Measurements from ENCODE around the gene TRIM43B.
"Not testable (repeated sequence)": the region's sequence is repeated elsewhere in the genome, so short reads cannot be mapped to it uniquely, and the experiment has no call there.

The TRIM43B gene

DNA sequence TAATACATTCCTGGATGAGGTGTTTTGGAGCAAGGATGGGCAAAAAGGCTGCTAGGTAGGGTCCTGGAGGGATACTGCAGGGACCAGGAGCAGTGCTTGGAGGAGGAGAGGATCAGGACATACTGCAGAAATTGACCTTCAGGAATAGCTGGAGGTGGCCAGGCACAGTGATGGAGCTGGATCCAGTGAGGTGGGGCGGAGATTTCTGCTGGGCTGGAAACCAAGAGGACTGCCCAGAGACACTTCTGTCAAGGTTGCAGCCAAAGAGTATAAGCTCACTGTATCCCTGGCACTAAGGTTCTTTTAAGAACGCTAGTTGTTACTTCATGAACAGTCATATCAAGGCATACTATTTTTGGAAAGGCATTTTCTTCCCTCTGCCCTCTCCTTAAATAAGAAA is 39.2 kb downstream of the TRIM43B start:
- H3K9ac ChIP-seq (ENCODE audit: low read depth, low read length, poor library complexity); H2BK5ac ChIP-seq (ENCODE audit: low read length); H3K4me2 ChIP-seq (ENCODE audit: insufficient read depth, low read length, poor library complexity, severe bottlenecking); H3K4me3 ChIP-seq (ENCODE audit: low read length in 2 of 2); H3K4ac ChIP-seq (ENCODE audit: low read length); H2BK15ac ChIP-seq (ENCODE audit: low read length); H3K14ac ChIP-seq (ENCODE audit: low read length); H2BK12ac ChIP-seq (ENCODE audit: low read length); H3K9me3 ChIP-seq (replicated peaks in 1 of 2; ENCODE audit: control insufficient read depth in 2 of 2, insufficient read depth in 1 of 2, low read depth in 1 of 2, low read length in 2 of 2); H3K79me1 ChIP-seq (ENCODE audit: low read depth, low read length); H3K4me1 ChIP-seq (ENCODE audit: control insufficient read depth in 2 of 2, insufficient read depth in 1 of 2, low read depth in 1 of 2, low read length in 2 of 2); H2AK5ac ChIP-seq (ENCODE audit: low read depth, low read length); H4K8ac ChIP-seq (ENCODE audit: low read depth, low read length); H3K27ac ChIP-seq (replicated peaks; ENCODE audit: low read length); H2AFZ ChIP-seq (ENCODE audit: low read length); H4K91ac ChIP-seq (ENCODE audit: low read depth, low read length, poor library complexity); H3K23ac ChIP-seq (ENCODE audit: low read depth, low read length, poor library complexity); H3K36me3 ChIP-seq (replicated peaks in 1 of 2; ENCODE audit: control insufficient read depth in 2 of 2, insufficient read depth in 2 of 2, low read length in 2 of 2); DNase-seq (ENCODE audit: low spot score); H2BK120ac ChIP-seq (ENCODE audit: low read depth, low read length); H3K18ac ChIP-seq (ENCODE audit: low read length); H3K27me3 ChIP-seq (ENCODE audit: control insufficient read depth in 3 of 3, insufficient read depth in 3 of 3, low read depth in 1 of 3, low read length in 3 of 3): not testable (repeated sequence)
- WGBS, 2 donors (ENCODE audit: extremely low coverage in 2 of 2, insufficient read length in 2 of 2, insufficient replicate concordance in 1 of 2), result no CpG with 5 or more reads among the region's 2 CpGs

DNA sequence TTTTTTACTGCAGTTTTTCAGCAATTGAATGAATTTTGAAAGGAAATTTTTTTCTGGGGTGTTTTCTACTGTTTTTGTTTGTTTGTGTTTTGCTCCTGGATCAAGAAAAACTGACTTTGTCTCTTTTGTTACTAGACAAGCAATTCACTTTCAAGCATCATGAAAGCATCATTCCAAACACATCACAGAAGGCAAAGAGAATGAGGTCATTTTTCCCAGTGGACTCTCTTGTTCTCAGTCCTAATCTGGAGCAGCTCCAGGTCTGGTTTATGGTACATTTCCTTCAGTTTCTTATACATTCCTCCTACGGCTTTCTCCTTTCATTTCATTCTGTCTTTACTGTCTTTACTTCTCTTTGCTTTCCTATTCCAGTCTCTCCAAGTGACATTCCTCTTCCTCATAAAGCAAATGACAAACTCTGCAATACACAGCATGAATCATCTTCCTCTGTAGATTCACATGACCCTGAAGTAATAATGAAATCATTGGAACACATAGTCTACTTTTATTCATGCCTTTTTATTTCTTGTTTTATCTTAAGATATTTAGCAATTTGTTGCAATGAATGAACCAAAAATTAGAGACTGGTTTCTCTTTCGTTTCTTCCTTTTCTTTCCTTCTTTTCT is 42.0 kb downstream of the TRIM43B start:
- WGBS, 2 donors (ENCODE audit: extremely low coverage in 2 of 2, insufficient read length in 2 of 2, insufficient replicate concordance in 1 of 2), result no CpG with 5 or more reads among the region's 2 CpGs
- H4K91ac ChIP-seq (ENCODE audit: low read depth, low read length, poor library complexity); H3K14ac ChIP-seq (ENCODE audit: low read length); H3K4me1 ChIP-seq (ENCODE audit: control insufficient read depth in 2 of 2, insufficient read depth in 1 of 2, low read depth in 1 of 2, low read length in 2 of 2); H2BK15ac ChIP-seq (ENCODE audit: low read length); H3K79me1 ChIP-seq (ENCODE audit: low read depth, low read length); H4K8ac ChIP-seq (ENCODE audit: low read depth, low read length); H3K27ac ChIP-seq (replicated peaks; ENCODE audit: low read length); H2AK5ac ChIP-seq (ENCODE audit: low read depth, low read length); H3K4ac ChIP-seq (ENCODE audit: low read length); H2BK12ac ChIP-seq (ENCODE audit: low read length); H3K4me2 ChIP-seq (ENCODE audit: insufficient read depth, low read length, poor library complexity, severe bottlenecking); DNase-seq (ENCODE audit: low spot score); H3K4me3 ChIP-seq (ENCODE audit: low read length in 2 of 2); H3K36me3 ChIP-seq (replicated peaks in 1 of 2; ENCODE audit: control insufficient read depth in 2 of 2, insufficient read depth in 2 of 2, low read length in 2 of 2); H3K27me3 ChIP-seq (ENCODE audit: control insufficient read depth in 3 of 3, insufficient read depth in 3 of 3, low read depth in 1 of 3, low read length in 3 of 3); H3K18ac ChIP-seq (ENCODE audit: low read length); H2AFZ ChIP-seq (ENCODE audit: low read length); H3K9ac ChIP-seq (ENCODE audit: low read depth, low read length, poor library complexity); H2BK5ac ChIP-seq (ENCODE audit: low read length); H3K9me3 ChIP-seq (replicated peaks in 1 of 2; ENCODE audit: control insufficient read depth in 2 of 2, insufficient read depth in 1 of 2, low read depth in 1 of 2, low read length in 2 of 2); H3K23ac ChIP-seq (ENCODE audit: low read depth, low read length, poor library complexity); H2BK120ac ChIP-seq (ENCODE audit: low read depth, low read length): not testable (repeated sequence)

DNA sequence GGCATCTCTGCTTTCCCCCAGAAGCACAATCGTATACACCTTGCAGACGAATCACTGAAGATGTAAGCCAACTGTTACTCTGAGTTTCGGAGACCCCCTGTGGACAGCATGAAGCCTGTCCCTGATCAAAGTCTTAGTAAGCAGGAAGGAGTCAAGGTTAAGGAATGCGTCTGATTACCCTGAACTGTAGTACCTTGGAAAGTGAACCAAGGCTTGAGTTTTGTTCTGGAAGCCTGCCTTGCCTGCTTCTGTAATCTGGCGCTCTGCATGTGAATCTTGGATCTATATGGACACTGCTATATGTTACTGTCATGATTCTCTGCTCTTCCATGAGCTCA is 48.7 kb downstream of the TRIM43B start:
- DNase-seq (ENCODE audit: low spot score); H3K18ac ChIP-seq (ENCODE audit: low read length); H2BK15ac ChIP-seq (ENCODE audit: low read length); H3K23ac ChIP-seq (ENCODE audit: low read depth, low read length, poor library complexity); H3K14ac ChIP-seq (ENCODE audit: low read length); H3K27me3 ChIP-seq (ENCODE audit: control insufficient read depth in 3 of 3, insufficient read depth in 3 of 3, low read depth in 1 of 3, low read length in 3 of 3); H2BK12ac ChIP-seq (ENCODE audit: low read length); H3K36me3 ChIP-seq (replicated peaks in 1 of 2; ENCODE audit: control insufficient read depth in 2 of 2, insufficient read depth in 2 of 2, low read length in 2 of 2); H3K9ac ChIP-seq (ENCODE audit: low read depth, low read length, poor library complexity); H3K4me1 ChIP-seq (ENCODE audit: control insufficient read depth in 2 of 2, insufficient read depth in 1 of 2, low read depth in 1 of 2, low read length in 2 of 2); H4K91ac ChIP-seq (ENCODE audit: low read depth, low read length, poor library complexity); H2BK5ac ChIP-seq (ENCODE audit: low read length); H3K4me3 ChIP-seq (ENCODE audit: low read length in 2 of 2); H4K8ac ChIP-seq (ENCODE audit: low read depth, low read length); H2AFZ ChIP-seq (ENCODE audit: low read length); H3K4me2 ChIP-seq (ENCODE audit: insufficient read depth, low read length, poor library complexity, severe bottlenecking); H3K9me3 ChIP-seq (replicated peaks in 1 of 2; ENCODE audit: control insufficient read depth in 2 of 2, insufficient read depth in 1 of 2, low read depth in 1 of 2, low read length in 2 of 2); H2BK120ac ChIP-seq (ENCODE audit: low read depth, low read length); H2AK5ac ChIP-seq (ENCODE audit: low read depth, low read length); H3K4ac ChIP-seq (ENCODE audit: low read length); H3K79me1 ChIP-seq (ENCODE audit: low read depth, low read length); H3K27ac ChIP-seq (replicated peaks; ENCODE audit: low read length): not testable (repeated sequence)
- no CpG with 5 or more reads among the region's 5 CpGs for WGBS, 2 donors (ENCODE audit: extremely low coverage in 2 of 2, insufficient read length in 2 of 2, insufficient replicate concordance in 1 of 2)

- H3K4me2 ChIP-seq (ENCODE audit: insufficient read depth, low read length, poor library complexity, severe bottlenecking); H3K79me1 ChIP-seq (ENCODE audit: low read depth, low read length); H3K14ac ChIP-seq (ENCODE audit: low read length); H2BK15ac ChIP-seq (ENCODE audit: low read length); H3K4ac ChIP-seq (ENCODE audit: low read length); H2AK5ac ChIP-seq (ENCODE audit: low read depth, low read length); H3K18ac ChIP-seq (ENCODE audit: low read length); DNase-seq (ENCODE audit: low spot score); H3K27me3 ChIP-seq (ENCODE audit: control insufficient read depth in 3 of 3, insufficient read depth in 3 of 3, low read depth in 1 of 3, low read length in 3 of 3); H2BK120ac ChIP-seq (ENCODE audit: low read depth, low read length); H4K91ac ChIP-seq (ENCODE audit: low read depth, low read length, poor library complexity); H3K4me1 ChIP-seq (ENCODE audit: control insufficient read depth in 2 of 2, insufficient read depth in 1 of 2, low read depth in 1 of 2, low read length in 2 of 2); H3K9ac ChIP-seq (ENCODE audit: low read depth, low read length, poor library complexity); H2BK5ac ChIP-seq (ENCODE audit: low read length); H3K36me3 ChIP-seq (replicated peaks in 1 of 2; ENCODE audit: control insufficient read depth in 2 of 2, insufficient read depth in 2 of 2, low read length in 2 of 2); H3K27ac ChIP-seq (replicated peaks; ENCODE audit: low read length); H3K23ac ChIP-seq (ENCODE audit: low read depth, low read length, poor library complexity); H3K4me3 ChIP-seq (ENCODE audit: low read length in 2 of 2); H4K8ac ChIP-seq (ENCODE audit: low read depth, low read length); H2AFZ ChIP-seq (ENCODE audit: low read length); H3K9me3 ChIP-seq (replicated peaks in 1 of 2; ENCODE audit: control insufficient read depth in 2 of 2, insufficient read depth in 1 of 2, low read depth in 1 of 2, low read length in 2 of 2); H2BK12ac ChIP-seq (ENCODE audit: low read length): not testable (repeated sequence)
- no CpG with 5 or more reads among the region's 30 CpGs for WGBS, 2 donors (ENCODE audit: extremely low coverage in 2 of 2, insufficient read length in 2 of 2, insufficient replicate concordance in 1 of 2)
Measured at GRCh38 chr2:95435162-95435871, 49.2 kb downstream of the TRIM43B start.

Data from neuronal stem cell (in vitro differentiated cells).